Activated CD4-positive, alpha-beta T cell treated with anti-CD3 and anti-CD28 coated beads, Interleukin-2, amount 50 U/mL, for 48 hours (primary cell): ENCODE data around the gene TMOD3.

Source experiments
- DNase-seq, 2 experiments: peaks; one replicate each; pipeline ENCODE4 v3.0.0-alpha.2; 2020

Gene TMOD3

GRCh38 chr15:51912528-51912927, 83.1 kb downstream of the TMOD3 start:
- no peak for DNase-seq

GRCh38 chr15:51917493-51917892, 88.0 kb downstream of the TMOD3 start:
- no peak for DNase-seq

DNA sequence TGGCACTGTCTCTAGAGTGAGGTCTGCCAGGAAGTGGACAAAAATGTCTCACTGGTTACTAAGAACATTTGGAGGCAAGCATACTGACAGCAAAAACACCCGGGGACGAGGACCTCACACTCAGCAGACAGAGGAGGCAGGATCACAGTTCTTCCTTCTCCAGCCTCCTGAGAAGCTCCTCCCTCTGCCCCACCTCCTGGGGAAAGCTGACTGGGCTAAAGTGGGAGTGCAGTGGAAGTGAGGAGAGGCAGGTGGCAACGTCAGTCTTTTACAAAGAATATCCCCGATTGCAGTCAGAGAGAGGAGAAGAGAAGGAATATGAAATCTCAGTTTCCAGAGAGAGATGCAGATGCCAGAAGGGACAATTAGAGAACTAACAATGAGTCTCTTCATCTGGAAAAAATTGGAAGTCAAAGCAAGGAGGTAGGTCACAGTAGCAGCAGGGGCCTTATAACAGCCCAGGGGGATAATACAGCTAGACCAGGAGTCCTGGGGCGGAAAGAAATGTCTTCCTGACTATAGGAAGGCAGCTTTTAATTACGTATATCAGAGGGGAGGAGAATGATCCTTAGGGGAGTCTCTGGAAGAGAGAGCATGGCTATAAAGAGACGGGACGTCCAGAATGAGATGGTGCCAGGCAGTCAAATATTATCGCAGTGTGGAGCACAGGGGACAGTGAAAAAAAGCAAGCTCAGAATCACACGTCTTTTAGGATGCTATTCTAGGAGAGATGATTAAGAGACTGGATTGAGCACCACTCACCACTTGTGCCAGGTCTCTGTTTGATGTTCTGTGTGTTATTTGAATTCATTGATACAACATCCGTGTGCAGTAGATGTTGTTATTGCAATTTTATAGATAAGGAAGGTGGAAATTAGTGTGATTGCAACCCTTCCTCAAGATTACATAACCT, 95.0 kb downstream of the TMOD3 start:
- DNase-seq: no peak

GRCh38 chr15:51926809-51927208, 97.4 kb downstream of the TMOD3 start:
- no peak for DNase-seq

GRCh38 chr15:51931016-51931415, 101.6 kb downstream of the TMOD3 start:
- no peak for DNase-seq

- DNase-seq: no peak
Measured at GRCh38 chr15:51931638-51932037, 102.2 kb downstream of the TMOD3 start.

DNA sequence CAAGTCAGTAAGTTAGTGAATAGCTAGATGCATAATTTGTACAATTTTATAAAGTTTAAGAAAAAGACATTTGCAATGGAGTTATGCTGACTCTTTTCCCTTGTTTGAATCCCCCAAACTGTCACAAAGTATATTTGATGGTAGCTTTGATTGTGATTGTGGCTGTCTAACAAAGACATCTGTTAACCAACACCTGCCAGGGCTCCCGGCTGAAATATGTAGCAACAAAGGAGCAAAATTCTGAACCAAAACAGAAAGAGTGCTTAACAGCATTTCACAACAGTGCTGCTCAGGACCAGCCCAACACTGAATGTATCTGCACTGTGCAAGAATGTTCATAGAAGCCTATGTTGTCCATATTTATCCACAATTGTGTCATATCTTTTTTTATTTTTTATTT, 102.7 kb downstream of the TMOD3 start:
- DNase-seq: no peak

DNA sequence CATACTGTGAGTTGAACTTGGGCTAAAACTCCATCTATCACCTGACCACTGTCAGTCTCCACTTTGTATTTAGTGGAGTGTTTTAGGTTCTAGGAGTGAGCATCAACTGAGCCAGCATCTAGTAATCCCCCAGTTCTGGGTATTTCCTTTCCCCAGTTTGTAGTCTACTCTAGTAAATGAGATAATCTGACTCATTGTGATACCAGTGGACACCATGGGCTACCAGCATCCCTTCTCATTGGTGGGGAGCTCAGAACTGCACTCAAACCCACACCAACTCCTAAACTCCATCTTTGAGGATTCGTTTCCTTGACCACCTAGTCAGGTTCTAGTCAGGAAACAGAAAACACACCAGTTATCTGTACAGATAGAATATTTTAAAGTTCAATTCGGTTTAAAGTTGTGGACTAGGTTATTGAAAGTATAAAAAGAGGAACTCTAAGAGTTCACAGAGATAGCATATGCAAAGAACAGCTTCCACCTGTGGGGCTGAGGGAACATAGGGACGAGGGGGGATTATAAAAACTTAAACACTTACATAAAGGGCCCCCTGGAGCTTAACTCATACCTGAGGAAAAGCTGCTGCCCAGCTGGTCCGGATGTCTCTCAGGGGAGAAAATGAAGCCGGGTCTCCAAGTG, 106.1 kb downstream of the TMOD3 start:
- no peak for DNase-seq

DNA sequence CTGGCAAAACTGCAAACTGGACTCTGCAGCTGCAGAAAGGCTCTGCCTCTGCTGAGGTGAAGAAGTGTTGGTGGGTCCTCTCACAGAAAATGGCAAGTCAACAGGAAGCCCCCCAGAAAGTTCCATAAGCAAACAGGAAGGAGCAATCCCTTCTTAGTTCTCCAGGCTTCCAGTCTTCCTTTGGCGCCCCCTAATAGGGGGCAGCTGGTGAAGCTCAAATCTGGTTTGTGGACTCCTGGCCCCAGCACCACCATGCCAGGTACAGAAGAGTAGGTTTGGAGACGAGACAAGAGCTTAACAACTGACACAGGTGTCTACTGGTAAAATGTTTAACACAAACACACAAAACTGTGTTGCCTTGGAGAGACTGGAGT, 106.6 kb downstream of the TMOD3 start:
- no peak for DNase-seq

- DNase-seq: no peak
Measured at GRCh38 chr15:51938286-51938685, 108.8 kb downstream of the TMOD3 start.

GRCh38 chr15:51939216-51939615, 109.8 kb downstream of the TMOD3 start:
- no peak for DNase-seq

GRCh38 chr15:51947124-51947523, 117.7 kb downstream of the TMOD3 start:
- DNase-seq: no peak

- no peak for DNase-seq
Measured at GRCh38 chr15:51952805-51953204, 123.4 kb downstream of the TMOD3 start.

DNA sequence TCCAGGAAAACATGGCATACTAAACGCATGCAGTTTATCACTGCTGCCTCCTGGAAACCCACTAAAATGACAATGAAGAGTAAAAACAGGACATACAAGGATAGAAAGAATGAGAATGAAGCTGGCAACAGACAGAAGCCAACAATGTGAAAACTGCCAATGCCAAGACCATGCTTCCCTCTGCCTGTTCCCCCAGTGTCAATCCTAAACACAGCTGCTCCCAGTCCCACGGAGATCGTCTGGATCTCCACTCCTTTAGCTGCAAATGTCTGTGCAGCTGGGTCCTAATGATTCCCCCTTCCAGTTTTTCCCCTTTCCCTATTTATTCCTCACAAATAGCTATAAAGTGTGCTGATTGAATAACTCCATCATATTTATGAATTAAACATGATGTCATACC, 126.1 kb downstream of the TMOD3 start:
- DNase-seq: no peak
